ENCODE data around the gene IFIT1B.

Gene IFIT1B

GRCh38 chr10:89379103-89379502, 1.2 kb downstream of the IFIT1B start:
- Histone ChIP-seq H3K9me3 (ENCODE audit: control extremely low read depth in 1 of 5, control insufficient read depth in 4 of 5, insufficient read depth in 2 of 5, low read depth in 1 of 5, low read length in 4 of 5) (no peaks in the 10 kb centered on the region), H3K27me3 (replicated peaks in 2 of 5; ENCODE audit: control insufficient read depth in 4 of 5, insufficient read depth in 5 of 5, low read length in 4 of 5) (no peaks in the 10 kb centered on the region), H3K4me1 (ENCODE audit: control extremely low read depth in 1 of 4, control insufficient read depth in 4 of 4, insufficient read depth in 4 of 4, low read length in 3 of 4) (peaks cover 4 to 19% (median 13%) of the 10 kb centered on the region in 4 experiments), H3K4me3 (ENCODE audit: control insufficient read depth in 1 of 7, extremely low read depth in 1 of 7, insufficient read depth in 4 of 7, low read depth in 2 of 7, low read length in 6 of 7) (no peak overlapping the region), H3K36me3 (ENCODE audit: control insufficient read depth in 4 of 4, insufficient read depth in 4 of 4, low read length in 3 of 4) (no peaks in the 10 kb centered on the region), H3K27ac (ENCODE audit: insufficient read depth in 1 of 2, low read depth in 1 of 2, low read length in 2 of 2, poor library complexity in 1 of 2, severe bottlenecking in 2 of 2) (no peak overlapping the region)
- ChIA-PET POLR2A (no interaction called here), CTCF (interaction anchor here (1.2 kb wide), 2 partner anchors 10 to 114 kb away, joined by 3 to 8 read pairs; no protein-coding TSS in a partner anchor)
- no peak for DNase-seq

DNA sequence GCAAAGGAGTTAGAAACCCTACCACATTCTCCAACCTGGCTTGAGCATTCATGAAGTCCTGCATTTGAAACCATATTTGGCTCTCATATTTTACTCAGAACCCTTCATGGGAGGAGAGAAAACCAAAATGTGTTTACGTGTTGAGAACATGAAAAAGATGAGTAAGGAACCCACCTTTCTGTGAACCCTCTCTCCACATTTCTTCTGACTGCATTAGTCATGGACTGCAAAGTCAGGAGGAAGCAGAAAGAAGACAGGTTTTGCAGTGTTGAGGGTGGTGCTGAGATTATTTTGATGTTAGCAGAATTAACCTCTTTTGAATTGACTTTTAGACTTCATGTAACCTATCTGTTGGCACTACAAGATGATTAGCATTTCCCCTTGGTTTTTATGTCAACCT, 4.9 kb downstream of the IFIT1B start:
- Histone ChIP-seq H3K4me3 (ENCODE audit: control insufficient read depth in 1 of 7, extremely low read depth in 1 of 7, insufficient read depth in 4 of 7, low read depth in 2 of 7, low read length in 6 of 7) (no peak overlapping the region), H3K4me1 (ENCODE audit: control extremely low read depth in 1 of 4, control insufficient read depth in 4 of 4, insufficient read depth in 4 of 4, low read length in 3 of 4) (peaks cover 14 to 34% (median 27%) of the 10 kb centered on the region in 4 experiments), H3K9me3 (ENCODE audit: control extremely low read depth in 1 of 5, control insufficient read depth in 4 of 5, insufficient read depth in 2 of 5, low read depth in 1 of 5, low read length in 4 of 5) (no peaks in the 10 kb centered on the region), H3K27me3 (replicated peaks in 2 of 5; ENCODE audit: control insufficient read depth in 4 of 5, insufficient read depth in 5 of 5, low read length in 4 of 5) (no peaks in the 10 kb centered on the region), H3K27ac (ENCODE audit: insufficient read depth in 1 of 2, low read depth in 1 of 2, low read length in 2 of 2, poor library complexity in 1 of 2, severe bottlenecking in 2 of 2) (no peak overlapping the region), H3K36me3 (ENCODE audit: control insufficient read depth in 4 of 4, insufficient read depth in 4 of 4, low read length in 3 of 4) (no peaks in the 10 kb centered on the region)
- ChIA-PET CTCF (interaction anchor here (1.0 to 2.3 kb wide), 2 partner anchors 8 to 13 kb away, joined by 3 to 9 read pairs; no protein-coding TSS in a partner anchor), POLR2A (no interaction called here)
- WGBS (ENCODE audit: insufficient coverage), result no CpG with 5 or more reads among the region's 1 CpG
- DNase-seq, result peak in 2 of 3 donors; percentile 21 to 36

- ChIA-PET POLR2A (interaction anchor here (0.6 kb wide), 1 partner anchor 121 kb away, joined by 4 read pairs; no protein-coding TSS in a partner anchor), CTCF (interaction anchor here (1.4 to 2.3 kb wide), 3 partner anchors 15 to 82 kb away, joined by 3 to 9 read pairs (median 5); partner anchors contain the start of gene IFIT2)
- peak overlapping the region in 4 of 7 experiments; percentile 32 to 53 (median 42) for H3K4me3 ChIP-seq (ENCODE audit: control insufficient read depth in 1 of 7, extremely low read depth in 1 of 7, insufficient read depth in 4 of 7, low read depth in 2 of 7, low read length in 6 of 7)
- no peak overlapping the region for H3K27ac ChIP-seq (ENCODE audit: insufficient read depth in 1 of 2, low read depth in 1 of 2, low read length in 2 of 2, poor library complexity in 1 of 2, severe bottlenecking in 2 of 2)
- H3K4me1 ChIP-seq (ENCODE audit: control extremely low read depth in 1 of 4, control insufficient read depth in 4 of 4, insufficient read depth in 4 of 4, low read length in 3 of 4), result peaks cover 14 to 34% (median 27%) of the 10 kb centered on the region in 4 experiments
- H3K9me3 ChIP-seq (ENCODE audit: control extremely low read depth in 1 of 5, control insufficient read depth in 4 of 5, insufficient read depth in 2 of 5, low read depth in 1 of 5, low read length in 4 of 5), result no peaks in the 10 kb centered on the region
- H3K27me3 ChIP-seq (replicated peaks in 2 of 5; ENCODE audit: control insufficient read depth in 4 of 5, insufficient read depth in 5 of 5, low read length in 4 of 5), result no peaks in the 10 kb centered on the region
- WGBS (ENCODE audit: insufficient coverage), result 0% methylated on average over 3 of the region's 4 CpGs
- DNase-seq, result peak; percentile 79 to 92 (median 89)
- no peaks in the 10 kb centered on the region for H3K36me3 ChIP-seq (ENCODE audit: control insufficient read depth in 4 of 4, insufficient read depth in 4 of 4, low read length in 3 of 4)
Observed at GRCh38 chr10:89384474-89385340, 6.9 kb downstream of the IFIT1B start.

GRCh38 chr10:89388806-89389205, 10.9 kb downstream of the IFIT1B start:
- CTCF ChIA-PET, result interaction anchor here (0.5 to 4.8 kb wide), 18 partner anchors 9 to 395 kb away, joined by 3 to 35 read pairs (median 4); partner anchors contain the start of genes IFIT2, IFIT3 and LIPA
- Histone ChIP-seq H3K9me3 (ENCODE audit: control extremely low read depth in 1 of 5, control insufficient read depth in 4 of 5, insufficient read depth in 2 of 5, low read depth in 1 of 5, low read length in 4 of 5) (no peaks in the 10 kb centered on the region), H3K4me3 (ENCODE audit: control insufficient read depth in 1 of 7, extremely low read depth in 1 of 7, insufficient read depth in 4 of 7, low read depth in 2 of 7, low read length in 6 of 7) (no peak overlapping the region), H3K27ac (ENCODE audit: insufficient read depth in 1 of 2, low read depth in 1 of 2, low read length in 2 of 2, poor library complexity in 1 of 2, severe bottlenecking in 2 of 2) (no peak overlapping the region), H3K4me1 (ENCODE audit: control extremely low read depth in 1 of 4, control insufficient read depth in 4 of 4, insufficient read depth in 4 of 4, low read length in 3 of 4) (peaks cover 26 to 51% (median 44%) of the 10 kb centered on the region in 4 experiments), H3K36me3 (ENCODE audit: control insufficient read depth in 4 of 4, insufficient read depth in 4 of 4, low read length in 3 of 4) (no peaks in the 10 kb centered on the region), H3K27me3 (replicated peaks in 2 of 5; ENCODE audit: control insufficient read depth in 4 of 5, insufficient read depth in 5 of 5, low read length in 4 of 5) (no peaks in the 10 kb centered on the region)
- no peak for DNase-seq
- POLR2A ChIA-PET, result no interaction called here
- WGBS (ENCODE audit: insufficient coverage), result 100% methylated on average over 2 of the region's 2 CpGs

GRCh38 chr10:89389254-89389653, 11.4 kb downstream of the IFIT1B start:
- Histone ChIP-seq H3K27ac (ENCODE audit: insufficient read depth in 1 of 2, low read depth in 1 of 2, low read length in 2 of 2, poor library complexity in 1 of 2, severe bottlenecking in 2 of 2) (no peak overlapping the region), H3K9me3 (ENCODE audit: control extremely low read depth in 1 of 5, control insufficient read depth in 4 of 5, insufficient read depth in 2 of 5, low read depth in 1 of 5, low read length in 4 of 5) (no peaks in the 10 kb centered on the region), H3K4me3 (ENCODE audit: control insufficient read depth in 1 of 7, extremely low read depth in 1 of 7, insufficient read depth in 4 of 7, low read depth in 2 of 7, low read length in 6 of 7) (no peak overlapping the region), H3K36me3 (ENCODE audit: control insufficient read depth in 4 of 4, insufficient read depth in 4 of 4, low read length in 3 of 4) (no peaks in the 10 kb centered on the region), H3K4me1 (ENCODE audit: control extremely low read depth in 1 of 4, control insufficient read depth in 4 of 4, insufficient read depth in 4 of 4, low read length in 3 of 4) (peaks cover 26 to 51% (median 42%) of the 10 kb centered on the region in 4 experiments), H3K27me3 (replicated peaks in 2 of 5; ENCODE audit: control insufficient read depth in 4 of 5, insufficient read depth in 5 of 5, low read length in 4 of 5) (no peaks in the 10 kb centered on the region)
- POLR2A ChIA-PET, result no interaction called here
- DNase-seq, result peak; percentile 52 to 70 (median 69)
- WGBS (ENCODE audit: insufficient coverage), result no CpG with 5 or more reads among the region's 1 CpG
- CTCF ChIA-PET, result interaction anchor here (0.5 to 4.8 kb wide), 17 partner anchors 9 to 394 kb away, joined by 3 to 35 read pairs (median 4); partner anchors contain the start of genes IFIT2, IFIT3, IFIT5 and LIPA

- ChIA-PET CTCF (interaction anchor here (1.5 to 4.8 kb wide), 4 partner anchors 8 to 149 kb away, joined by 3 to 35 read pairs (median 4); no protein-coding TSS in a partner anchor), POLR2A (no interaction called here)
- H3K4me3 ChIP-seq (ENCODE audit: control insufficient read depth in 1 of 7, extremely low read depth in 1 of 7, insufficient read depth in 4 of 7, low read depth in 2 of 7, low read length in 6 of 7), result no peak overlapping the region
- WGBS (ENCODE audit: insufficient coverage), result 84% methylated on average over 4 of the region's 5 CpGs
- H3K9me3 ChIP-seq (ENCODE audit: control extremely low read depth in 1 of 5, control insufficient read depth in 4 of 5, insufficient read depth in 2 of 5, low read depth in 1 of 5, low read length in 4 of 5), result no peaks in the 10 kb centered on the region
- no peaks in the 10 kb centered on the region for H3K36me3 ChIP-seq (ENCODE audit: control insufficient read depth in 4 of 4, insufficient read depth in 4 of 4, low read length in 3 of 4)
- DNase-seq, result no peak
- H3K27ac ChIP-seq (ENCODE audit: insufficient read depth in 1 of 2, low read depth in 1 of 2, low read length in 2 of 2, poor library complexity in 1 of 2, severe bottlenecking in 2 of 2), result no peak overlapping the region
- no peaks in the 10 kb centered on the region for H3K27me3 ChIP-seq (replicated peaks in 2 of 5; ENCODE audit: control insufficient read depth in 4 of 5, insufficient read depth in 5 of 5, low read length in 4 of 5)
- H3K4me1 ChIP-seq (ENCODE audit: control extremely low read depth in 1 of 4, control insufficient read depth in 4 of 4, insufficient read depth in 4 of 4, low read length in 3 of 4), result peaks cover 18 to 43% (median 28%) of the 10 kb centered on the region in 4 experiments
Observed at GRCh38 chr10:89390476-89391225, 12.8 kb downstream of the IFIT1B start.

All from common myeloid progenitor, CD34-positive (primary cell).